SK-N-SH treated with all-trans-retinoic acid at 6 μM for 48 hours (cell line): Measurements from ENCODE around the gene RNF166.

Source experiments
- GLIS3 ChIP-seq: fragments of 250-450 bp; sonication (Bioruptor Pico); IDR thresholded peaks from 2 replicates; pipeline ENCODE4 v1.5.0; 2020; ENCODE audit warnings: mild to moderate bottlenecking, moderate library complexity
- TCF4 ChIP-seq: fragments of 250-450 bp; sonication (Bioruptor Pico); IDR thresholded peaks from 2 replicates; pipeline ENCODE4 v1.8.0; 2021; ENCODE audit warnings: mild to moderate bottlenecking, moderate library complexity, borderline replicate concordance
- TF ChIP-seq, protein P1 (sequence below): fragments of 250-450 bp; sonication (Bioruptor Pico); IDR thresholded peaks from 2 replicates; pipeline ENCODE4 v1.8.0; 2021; ENCODE audit warnings: low read depth, mild to moderate bottlenecking, moderate library complexity, borderline replicate concordance
- TF ChIP-seq, protein P2 (sequence below): fragments of 250-450 bp; sonication (Bioruptor Pico); IDR thresholded peaks from 2 replicates; pipeline ENCODE4 v1.5.1; 2020; ENCODE audit warnings: low read depth, mild to moderate bottlenecking, moderate library complexity

The RNF166 gene

GRCh38 chr16:88647178-88648070 lies 58.8 kb downstream of the RNF166 start (continued):
- TF ChIP-seq, protein P1, sequence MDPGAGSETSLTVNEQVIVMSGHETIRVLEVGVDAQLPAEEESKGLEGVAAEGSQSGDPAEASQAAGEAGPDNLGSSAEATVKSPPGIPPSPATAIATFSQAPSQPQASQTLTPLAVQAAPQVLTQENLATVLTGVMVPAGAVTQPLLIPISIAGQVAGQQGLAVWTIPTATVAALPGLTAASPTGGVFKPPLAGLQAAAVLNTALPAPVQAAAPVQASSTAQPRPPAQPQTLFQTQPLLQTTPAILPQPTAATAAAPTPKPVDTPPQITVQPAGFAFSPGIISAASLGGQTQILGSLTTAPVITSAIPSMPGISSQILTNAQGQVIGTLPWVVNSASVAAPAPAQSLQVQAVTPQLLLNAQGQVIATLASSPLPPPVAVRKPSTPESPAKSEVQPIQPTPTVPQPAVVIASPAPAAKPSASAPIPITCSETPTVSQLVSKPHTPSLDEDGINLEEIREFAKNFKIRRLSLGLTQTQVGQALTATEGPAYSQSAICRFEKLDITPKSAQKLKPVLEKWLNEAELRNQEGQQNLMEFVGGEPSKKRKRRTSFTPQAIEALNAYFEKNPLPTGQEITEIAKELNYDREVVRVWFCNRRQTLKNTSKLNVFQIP: no peak
- TF ChIP-seq, protein P2, sequence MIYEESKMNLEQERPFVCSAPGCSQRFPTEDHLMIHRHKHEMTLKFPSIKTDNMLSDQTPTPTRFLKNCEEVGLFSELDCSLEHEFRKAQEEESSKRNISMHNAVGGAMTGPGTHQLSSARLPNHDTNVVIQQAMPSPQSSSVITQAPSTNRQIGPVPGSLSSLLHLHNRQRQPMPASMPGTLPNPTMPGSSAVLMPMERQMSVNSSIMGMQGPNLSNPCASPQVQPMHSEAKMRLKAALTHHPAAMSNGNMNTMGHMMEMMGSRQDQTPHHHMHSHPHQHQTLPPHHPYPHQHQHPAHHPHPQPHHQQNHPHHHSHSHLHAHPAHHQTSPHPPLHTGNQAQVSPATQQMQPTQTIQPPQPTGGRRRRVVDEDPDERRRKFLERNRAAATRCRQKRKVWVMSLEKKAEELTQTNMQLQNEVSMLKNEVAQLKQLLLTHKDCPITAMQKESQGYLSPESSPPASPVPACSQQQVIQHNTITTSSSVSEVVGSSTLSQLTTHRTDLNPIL (CRISPR knock-in tag): no peak
- TF ChIP-seq GLIS3 (CRISPR knock-in tag) (no peak), TCF4 (CRISPR knock-in tag) (no peak)
